ENCODE measurements around the gene ZBTB7B.
"Not testable (repeated sequence)": the region's sequence is repeated elsewhere in the genome, so short reads cannot be mapped to it uniquely, and the experiment has no call there.

Gene ZBTB7B

GRCh38 chr1:154969246-154969645 is 33.4 kb upstream of the ZBTB7B start:
- no peak for DNase-seq (ENCODE audit: low spot score)

GRCh38 chr1:154969860-154970452 is 32.6 kb upstream of the ZBTB7B start:
- no peak for DNase-seq (ENCODE audit: low spot score)

GRCh38 chr1:154970631-154971340 is 31.8 kb upstream of the ZBTB7B start, which contains the start of gene SHC1:
Gene SHC1, minus strand, starts transcription at chr1:154970747. Its CDS starts 221 bp downstream, at chr1:154970526.
- peak; percentile 80 for DNase-seq (ENCODE audit: low spot score)

GRCh38 chr1:154971341-154971998 is 31.1 kb upstream of the ZBTB7B start:
- no peak for DNase-seq (ENCODE audit: low spot score)

GRCh38 chr1:154972213-154972516 is 30.4 kb upstream of the ZBTB7B start:
- DNase-seq (ENCODE audit: low spot score), result no peak

- peak; percentile 41 for DNase-seq (ENCODE audit: low spot score)
Observed at GRCh38 chr1:154972517-154973343, 29.9 kb upstream of the ZBTB7B start.

- DNase-seq (ENCODE audit: low spot score), result peak; percentile 85
Observed at GRCh38 chr1:154973344-154974101, 29.1 kb upstream of the ZBTB7B start.

GRCh38 chr1:154974102-154974807 is 28.3 kb upstream of the ZBTB7B start, which contains the start of gene CKS1B:
Gene CKS1B, plus strand, starts transcription at chr1:154974681. Its CDS starts 65 bp downstream, at chr1:154974746.
- peak; percentile 100 for DNase-seq (ENCODE audit: low spot score)

GRCh38 chr1:154974808-154975408 is 27.7 kb upstream of the ZBTB7B start:
- DNase-seq (ENCODE audit: low spot score), result peak; percentile 93

GRCh38 chr1:154975409-154976059 is 27.1 kb upstream of the ZBTB7B start:
- no peak for DNase-seq (ENCODE audit: low spot score)

GRCh38 chr1:154977762-154978161 is 24.8 kb upstream of the ZBTB7B start:
- DNase-seq (ENCODE audit: low spot score), result not testable (repeated sequence)

- DNase-seq (ENCODE audit: low spot score), result no peak
Observed at GRCh38 chr1:154978360-154978759, 24.2 kb upstream of the ZBTB7B start.

GRCh38 chr1:154982341-154982740 is 20.3 kb upstream of the ZBTB7B start:
- DNase-seq (ENCODE audit: low spot score), result no peak

- DNase-seq (ENCODE audit: low spot score), result peak; percentile 98
Observed at GRCh38 chr1:154982897-154983648, 19.5 kb upstream of the ZBTB7B start, which contains the start of gene FLAD1. Gene FLAD1, plus strand, starts transcription at chr1:154983344. Its CDS starts 351 bp downstream, at chr1:154983695.

GRCh38 chr1:154983776-154984466 is 18.7 kb upstream of the ZBTB7B start:
- no peak for DNase-seq (ENCODE audit: low spot score)

GRCh38 chr1:154986736-154987135 is 15.9 kb upstream of the ZBTB7B start:
- DNase-seq (ENCODE audit: low spot score), result not testable (repeated sequence)

- DNase-seq (ENCODE audit: low spot score), result no peak
Observed at GRCh38 chr1:154987326-154987725, 15.3 kb upstream of the ZBTB7B start.
